A549 (cell line): ENCODE measurements around the gene FGFR3. TPM values are rescaled to one million over a fixed set of nuclear protein-coding genes. Genes with fewer than 3 reads are reported as not detected.

Experiments used
- ATAC-seq, 2 experiments: fragments of 200-7000 bp in 1 of 2; fragments of >200 bp in 1 of 2; cut with Nextera tagmentation in 1 of 2; cut with Tn5 transposase in 1 of 2; 3 replicates each; pipeline versions ENCODE4 v1.8.0 to v1.9.1; 2018 to 2020; ENCODE audit warnings: mild to moderate bottlenecking in 1 of 2, moderate library complexity in 1 of 2
- CTCF ChIA-PET: fragments of 300-600 bp; sonication (Branson Sonifier 250); formaldehyde crosslinking; extraction: SDS; loops from one replicate; lab custom pipeline; 2021; ENCODE audit warnings: antibody characterized with exemption, inconsistent platforms; lab: Yijun Ruan, JAX
- POLR2A ChIA-PET: fragments of 350-600 bp; formaldehyde crosslinking; extraction: SDS; loops from one replicate; lab custom pipeline; 2021; ENCODE audit warnings: antibody characterized with exemption, inconsistent platforms; lab: Yijun Ruan, JAX
- DNase-seq, 2 experiments: peaks; one replicate each; pipeline versions ENCODE4 v3.0.0 to v3.0.0-alpha.2; 2011 to 2016; ENCODE audit warnings: low read depth in 1 of 2, low spot score in 1 of 2
- FAIRE-seq: peaks from 2 replicates; lab custom pipeline; 2011; peaks lifted over from hg19 to GRCh38; lab: Jason Lieb, UNC
- H3K27ac ChIP-seq, 2 experiments: fragments of >200 bp; sonication (Bioruptor Twin); formaldehyde crosslinking; 3 replicates each; pipeline ENCODE4 v1.5.1; 2016 to 2017
- H3K4me1 ChIP-seq: fragments of >200 bp; sonication (Bioruptor Twin); formaldehyde crosslinking; 3 replicates; pipeline ENCODE4 v1.6.1; 2016
- H3K4me2 ChIP-seq: fragments of >200 bp; sonication (Bioruptor Twin); formaldehyde crosslinking; 3 replicates; pipeline ENCODE4 v1.6.1; 2016
- H3K4me3 ChIP-seq: fragments of >200 bp; sonication (Bioruptor Twin); formaldehyde crosslinking; 3 replicates; pipeline ENCODE4 v1.5.1; 2016
- H3K9me3 ChIP-seq: fragments of >200 bp; sonication (Bioruptor Twin); formaldehyde crosslinking; 3 replicates; pipeline ENCODE4 v1.6.1; 2016
- ATOH8 ChIP-seq: fragments of 250-450 bp; sonication (Bioruptor Pico); IDR thresholded peaks from 2 replicates; pipeline ENCODE4 v1.5.0; 2020; ENCODE audit warnings: low read depth, mild to moderate bottlenecking, moderate library complexity
- BCL3 ChIP-seq: fragments of >200 bp; sonication (Bioruptor Twin); formaldehyde crosslinking; IDR thresholded peaks from 3 replicates; pipeline ENCODE4 v1.6.1; 2016
- CHD2 ChIP-seq: fragments of 150-350 bp; IDR thresholded peaks from 2 replicates; pipeline ENCODE4 v1.6.1; 2014; ENCODE audit warnings: low read length; ENCODE audit not compliant: partially characterized antibody
- E2F6 ChIP-seq: IDR thresholded peaks from 2 replicates; pipeline ENCODE4 v1.6.1; 2012; ENCODE audit warnings: low read depth, borderline replicate concordance
- EHF ChIP-seq: fragments of 250-450 bp; sonication (Bioruptor Pico); IDR thresholded peaks from 2 replicates; pipeline ENCODE4 v1.5.0; 2020; ENCODE audit warnings: mild to moderate bottlenecking
- EP300 ChIP-seq, 2 experiments: fragments of >200 bp; sonication (Bioruptor Twin); formaldehyde crosslinking; IDR thresholded peaks; 2 replicates in 1 of 2; 3 replicates in 1 of 2; pipeline ENCODE4 v1.6.1; 2016 to 2017
- GATA3 ChIP-seq: IDR thresholded peaks from 2 replicates; pipeline ENCODE4 v1.6.1; 2012; ENCODE audit warnings: borderline replicate concordance
- HEYL ChIP-seq: fragments of 250-450 bp; sonication (Bioruptor Pico); IDR thresholded peaks from 2 replicates; pipeline ENCODE4 v1.8.0; 2021; ENCODE audit warnings: mild to moderate bottlenecking, moderate library complexity
- HMGXB4 ChIP-seq: fragments of 250-450 bp; sonication (Bioruptor Pico); IDR thresholded peaks from 2 replicates; pipeline ENCODE4 v1.5.0; 2021; ENCODE audit warnings: mild to moderate bottlenecking, moderate library complexity, borderline replicate concordance
- HOXB5 ChIP-seq: fragments of 250-450 bp; sonication (Bioruptor Pico); IDR thresholded peaks from 2 replicates; pipeline ENCODE4 v1.5.0; 2020; ENCODE audit warnings: mild to moderate bottlenecking, moderate library complexity
- JUN ChIP-seq, 2 experiments: fragments of >200 bp; sonication (Bioruptor Twin); formaldehyde crosslinking; IDR thresholded peaks; 2 replicates in 1 of 2; 3 replicates in 1 of 2; pipeline ENCODE4 v1.6.1; 2016 to 2017
- KDM1A ChIP-seq: fragments of 200-600 bp; sonication (generic); IDR thresholded peaks from 2 replicates; pipeline ENCODE4 v1.6.1; 2016; ENCODE audit warnings: low read depth, mild to moderate bottlenecking
- MAFK ChIP-seq: fragments of 450-650 bp; IDR thresholded peaks from 2 replicates; pipeline ENCODE4 v1.6.1; 2014; ENCODE audit not compliant: partially characterized antibody
- MAZ ChIP-seq: fragments of 150-350 bp; IDR thresholded peaks from 2 replicates; pipeline ENCODE4 v1.6.1; 2014; ENCODE audit warnings: antibody characterized with exemption, low read depth, low read length, borderline replicate concordance
- POLR2AphosphoS2 ChIP-seq: conservative IDR thresholded peaks from 2 replicates; pipeline ENCODE4 v1.6.1; 2012; ENCODE audit warnings: low read length, improper control_type of control experiment, inconsistent platforms
- RARB ChIP-seq: fragments of 250-450 bp; sonication (Bioruptor Pico); IDR thresholded peaks from 2 replicates; pipeline ENCODE4 v1.8.0; 2021; ENCODE audit warnings: mild to moderate bottlenecking, moderate library complexity
- RFX5 ChIP-seq: fragments of 450-650 bp; IDR thresholded peaks from 2 replicates; pipeline ENCODE4 v1.7.1; 2014; ENCODE audit warnings: antibody characterized with exemption, mild to moderate bottlenecking, moderate library complexity
- SREBF2 ChIP-seq: fragments of 450-650 bp; IDR thresholded peaks from 2 replicates; pipeline ENCODE4 v1.6.1; 2014; ENCODE audit warnings: mild to moderate bottlenecking, moderate library complexity
- TP53 ChIP-seq: fragments of 250-450 bp; sonication (Bioruptor Pico); IDR thresholded peaks from 2 replicates; pipeline ENCODE4 v1.5.0; 2021; ENCODE audit warnings: mild to moderate bottlenecking, moderate library complexity
- USF2 ChIP-seq: fragments of 450-650 bp; IDR thresholded peaks from 2 replicates; pipeline ENCODE4 v1.6.1; 2014; ENCODE audit warnings: antibody characterized with exemption
- ZFP36 ChIP-seq: fragments of 450-650 bp; IDR thresholded peaks from 2 replicates; pipeline ENCODE4 v1.6.1; 2014; ENCODE audit warnings: borderline replicate concordance; ENCODE audit not compliant: partially characterized antibody
- ZNF302 ChIP-seq: fragments of 250-450 bp; sonication (Bioruptor Pico); IDR thresholded peaks from 2 replicates; pipeline ENCODE4 v1.9.0; 2021; ENCODE audit warnings: inconsistent platforms, mild to moderate bottlenecking, moderate library complexity
- ZSCAN20 ChIP-seq: fragments of 250-450 bp; sonication (Bioruptor Pico); IDR thresholded peaks from 2 replicates; pipeline ENCODE4 v1.8.0; 2022; ENCODE audit warnings: mild to moderate bottlenecking, moderate library complexity
- WGBS: methylation state at CpG from one replicate; pipeline ENCODE4 v1.1.6; 2017; ENCODE audit errors: missing lambda C conversion rate; 5-methylcytosine and 5-hydroxymethylcytosine counted together
- polyA plus RNA-seq, 4 experiments: library from polyadenylated mRNA; depleted of rRNA in 3 of 4; stranded (reverse); fragments of >200 nt; fragmentation: RNase III in 1 of 4; extraction: RNeasy Plus Mini Kit Qiagen cat#74134 plus additional on column Dnase treatment in 1 of 4; gene quantifications; 2 replicates in 3 of 4; 3 replicates in 1 of 4; pipeline ENCODE4 v1.2.3, GENCODE V29; 2011 to 2017

FGFR3 gene
- polyA plus RNA-seq, 2 of the 4 experiments (the other 2 are of a cell fraction): 1.9 to 4.8 TPM

GRCh38 chr4:1851160-1851559, 58.1 kb downstream of the FGFR3 start (continued):
- no peak for TF ChIP-seq BCL3
- TF ChIP-seq ATOH8 (CRISPR knock-in tag): no peak
- TF ChIP-seq EP300 (IDR thresholded peaks at IDR 0.05): no peak
- TF ChIP-seq CHD2: no peak
- no peak for TF ChIP-seq RFX5
- TF ChIP-seq MAZ: no peak
- TF ChIP-seq MAFK: no peak
- TF ChIP-seq, all 56 proteins: peak for 0

GRCh38 chr4:1851575-1852410, 58.7 kb downstream of the FGFR3 start:
- no peak for DNase-seq
- FAIRE-seq: no peak
- TF ChIP-seq TP53 (CRISPR knock-in tag) (no peak), KDM1A (no peak), HMGXB4 (CRISPR knock-in tag) (no peak), POLR2AphosphoS2 (no peak), ZSCAN20 (CRISPR knock-in tag) (no peak), HOXB5 (CRISPR knock-in tag) (no peak), JUN (IDR thresholded peaks at IDR 0.05) (no peak), EP300 (IDR thresholded peaks at IDR 0.05) (no peak), EHF (CRISPR knock-in tag) (no peak), SREBF2 (no peak)
- no peak for ATAC-seq
- Histone ChIP-seq H3K4me1 (peaks cover 31% of the 10 kb centered on the region), H3K4me3 (no peak overlapping the region), H3K27ac (no peak overlapping the region), H3K9me3 (no peaks in the 10 kb centered on the region), H3K4me2 (peak overlapping the region; percentile 28; the same call in 2 of the 3 replicates)
- POLR2A ChIA-PET: no interaction called here
- CTCF ChIA-PET: interaction anchor here (1.0 to 1.2 kb wide), 2 partner anchors 47 to 48 kb away, joined by 3 to 5 read pairs; no protein-coding TSS in a partner anchor
- 87% methylated on average over 16 of the region's 16 CpGs for WGBS

GRCh38 chr4:1852904-1853623, 60.0 kb downstream of the FGFR3 start:
- ATAC-seq (no peak), DNase-seq (no peak), FAIRE-seq (no peak)
- Histone ChIP-seq H3K9me3 (no peaks in the 10 kb centered on the region), H3K27ac (no peak overlapping the region), H3K4me2 (no peak overlapping the region; the same call in 2 of the 3 replicates), H3K4me1 (peaks cover 39% of the 10 kb centered on the region), H3K4me3 (no peak overlapping the region)
- ChIA-PET CTCF (interaction anchor here (1.7 kb wide), 1 partner anchor 56 kb away, joined by 7 read pairs; no protein-coding TSS in a partner anchor), POLR2A (no interaction called here)
- WGBS: 96% methylated on average over 9 of the region's 9 CpGs
- no peak for TF ChIP-seq E2F6
- TF ChIP-seq CHD2: no peak
- TF ChIP-seq JUN (IDR thresholded peaks at IDR 0.05): no peak
- no peak for TF ChIP-seq RARB (CRISPR knock-in tag)
- TF ChIP-seq ZFP36: no peak
- TF ChIP-seq MAFK: no peak
- no peak for TF ChIP-seq ZNF302 (CRISPR knock-in tag)
- no peak for TF ChIP-seq GATA3
- no peak for TF ChIP-seq USF2
- no peak for TF ChIP-seq HEYL (CRISPR knock-in tag)
